Activated CD8-positive, alpha-beta memory T cell treated with anti-CD3 and anti-CD28 coated beads for 1 hour (primary cell): ENCODE measurements around the gene CA10.

Experiments
- DNase-seq, 2 donors: peaks; one replicate each; pipeline ENCODE4 v3.0.0-alpha.2; 2020; ENCODE audit warnings: low read depth in 1 of 2; ENCODE audit errors: extremely low read depth in 1 of 2

Gene CA10

GRCh38 chr17:52049051-52049450, 109.5 kb downstream of the CA10 start:
- DNase-seq = no peak

DNA sequence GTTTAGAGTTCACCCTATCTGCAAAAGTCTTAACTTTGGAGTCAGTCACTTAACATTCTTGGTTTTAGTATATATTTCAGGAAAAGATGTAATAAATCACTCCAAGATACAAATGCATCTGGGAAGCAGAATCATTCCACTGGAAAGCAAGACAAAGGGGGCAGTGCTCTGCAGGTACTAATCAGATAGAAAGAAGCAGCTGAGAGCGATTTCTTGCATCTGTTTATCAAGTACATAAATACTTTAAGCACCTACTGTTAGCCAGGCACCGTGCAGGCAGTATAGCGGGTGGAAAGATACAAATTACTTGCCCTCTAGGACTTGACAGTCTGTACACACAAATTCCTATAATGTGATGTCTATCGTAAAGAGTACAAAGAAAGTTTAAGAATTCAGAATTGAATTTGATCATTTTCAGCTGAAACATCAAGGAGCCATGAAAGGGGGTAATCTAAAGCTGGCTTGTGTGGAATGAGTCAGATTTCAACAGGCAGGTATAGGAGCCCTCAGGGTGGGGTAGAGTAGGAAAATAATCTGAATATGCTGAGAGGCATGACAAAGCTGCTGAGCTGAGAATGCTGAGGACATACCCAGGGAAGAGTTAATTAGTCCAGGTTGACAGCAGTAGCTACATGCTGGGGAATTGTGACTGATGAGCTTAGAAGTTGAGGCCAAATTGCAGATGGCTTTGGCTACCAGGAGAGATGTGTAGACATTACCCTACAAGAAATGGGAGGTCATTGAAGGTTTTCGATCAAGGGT, 110.2 kb downstream of the CA10 start:
- no peak for DNase-seq

- no peak for DNase-seq
These were observed 111.4 kb downstream of the CA10 start for GRCh38 chr17:52047086-52047485.

DNA sequence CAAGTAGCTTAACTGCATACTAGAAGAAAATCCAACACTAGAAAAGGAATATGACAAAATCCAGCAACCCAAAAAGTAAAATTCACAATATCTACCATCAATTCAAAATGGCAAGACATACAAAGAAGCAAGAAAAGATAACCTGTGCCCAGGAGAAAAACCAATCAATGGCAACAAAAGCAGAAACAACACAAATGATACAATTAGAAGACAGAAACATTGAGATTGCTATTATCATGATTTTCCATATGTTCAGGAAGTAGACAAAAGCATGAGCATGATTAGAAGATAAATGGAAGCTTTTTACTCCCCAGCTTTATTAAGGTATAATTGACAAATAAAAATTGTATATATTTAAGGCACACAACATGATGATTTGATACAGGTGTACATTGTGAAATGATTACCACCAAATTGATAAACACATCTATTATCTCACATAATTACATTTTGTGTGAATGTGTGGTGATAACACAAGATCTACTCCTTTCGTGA, 117.3 kb downstream of the CA10 start:
- DNase-seq = no peak

- no peak for DNase-seq
These were observed 122.1 kb downstream of the CA10 start for GRCh38 chr17:52036416-52036815.

- DNase-seq = no peak
These were observed 123.1 kb downstream of the CA10 start for GRCh38 chr17:52035336-52035915.

GRCh38 chr17:52032454-52032853, 126.1 kb downstream of the CA10 start:
- no peak for DNase-seq

DNA sequence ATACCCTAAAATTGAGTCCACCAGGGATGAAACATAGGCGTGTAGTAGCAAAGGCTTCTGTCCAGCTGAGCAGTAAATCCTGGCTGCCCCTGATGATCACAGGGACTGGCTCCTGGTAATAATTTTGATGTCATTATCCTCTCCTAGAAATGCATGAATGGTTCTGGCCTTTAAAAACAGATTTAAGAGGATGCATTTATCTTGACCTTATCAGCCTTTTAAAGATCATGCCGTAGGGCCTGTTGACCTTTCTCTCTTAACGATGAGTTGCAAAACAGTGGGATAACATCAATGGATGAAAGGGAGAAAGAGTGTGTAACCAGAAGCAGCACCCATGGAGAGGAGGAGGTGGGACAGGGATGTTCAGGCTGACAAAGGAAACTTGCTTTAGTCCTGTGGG, 128.5 kb downstream of the CA10 start:
- DNase-seq = no peak

DNA sequence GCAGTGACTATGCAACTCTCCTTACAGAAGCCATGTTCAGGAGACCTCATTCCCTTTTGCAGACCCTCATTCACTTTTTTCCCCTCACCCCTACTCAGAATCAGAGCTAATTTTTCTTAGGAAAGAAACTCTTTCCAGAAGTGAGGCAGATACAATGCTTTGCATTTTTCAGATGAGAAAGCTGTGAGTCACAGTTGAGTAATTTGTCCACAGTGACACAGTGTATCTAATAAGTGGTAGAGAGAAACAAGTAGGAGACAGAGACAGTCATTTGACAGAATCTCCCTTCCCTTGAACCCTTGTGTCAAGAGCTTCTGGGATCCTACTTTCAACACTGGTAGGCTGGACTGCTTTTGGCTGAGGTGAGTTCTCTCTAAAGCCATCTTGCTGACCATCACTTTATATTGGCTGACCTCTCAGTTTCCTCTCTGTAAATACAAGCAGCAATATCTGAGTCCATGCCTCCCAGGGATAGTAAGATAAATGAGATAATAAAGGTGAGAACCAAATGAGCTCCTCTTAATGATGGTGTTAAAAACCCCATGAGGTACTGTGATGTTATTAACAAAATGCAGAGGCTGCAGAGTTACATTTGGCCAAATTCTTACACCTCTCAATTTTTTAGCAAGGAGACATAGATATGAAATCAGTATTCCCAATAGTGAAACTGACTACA, 130.8 kb downstream of the CA10 start:
- no peak for DNase-seq

- no peak for DNase-seq
These were observed 131.4 kb downstream of the CA10 start for GRCh38 chr17:52027081-52027480.

- no peak for DNase-seq
These were observed 132.4 kb downstream of the CA10 start for GRCh38 chr17:52026075-52026474.

DNA sequence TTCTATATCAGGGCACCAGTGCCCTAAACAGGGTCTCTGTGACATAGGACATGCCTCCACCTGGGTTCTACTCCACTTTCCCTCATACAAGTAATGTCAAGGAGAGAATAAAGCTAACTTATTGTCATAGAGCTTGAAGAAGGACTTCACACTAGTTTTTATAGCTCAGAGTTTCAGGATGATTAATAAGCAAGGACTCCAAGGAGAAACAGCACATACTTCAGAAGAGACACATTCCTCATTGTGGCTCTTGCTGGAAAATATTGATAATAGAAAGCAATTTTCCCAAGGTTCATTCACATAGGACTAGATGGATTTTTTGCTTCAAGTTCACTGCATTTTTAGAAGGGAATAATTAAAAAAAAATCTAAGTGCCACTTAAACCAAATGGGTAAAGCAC, 133.3 kb downstream of the CA10 start:
- no peak for DNase-seq

GRCh38 chr17:52024300-52024870, 134.1 kb downstream of the CA10 start:
- DNase-seq = no peak

- no peak for DNase-seq
These were observed 147.4 kb downstream of the CA10 start for GRCh38 chr17:52011064-52011463.

GRCh38 chr17:51999654-52000053, 158.9 kb downstream of the CA10 start:
- DNase-seq = no peak

GRCh38 chr17:51997723-51998122, 160.8 kb downstream of the CA10 start:
- DNase-seq = no peak

DNA sequence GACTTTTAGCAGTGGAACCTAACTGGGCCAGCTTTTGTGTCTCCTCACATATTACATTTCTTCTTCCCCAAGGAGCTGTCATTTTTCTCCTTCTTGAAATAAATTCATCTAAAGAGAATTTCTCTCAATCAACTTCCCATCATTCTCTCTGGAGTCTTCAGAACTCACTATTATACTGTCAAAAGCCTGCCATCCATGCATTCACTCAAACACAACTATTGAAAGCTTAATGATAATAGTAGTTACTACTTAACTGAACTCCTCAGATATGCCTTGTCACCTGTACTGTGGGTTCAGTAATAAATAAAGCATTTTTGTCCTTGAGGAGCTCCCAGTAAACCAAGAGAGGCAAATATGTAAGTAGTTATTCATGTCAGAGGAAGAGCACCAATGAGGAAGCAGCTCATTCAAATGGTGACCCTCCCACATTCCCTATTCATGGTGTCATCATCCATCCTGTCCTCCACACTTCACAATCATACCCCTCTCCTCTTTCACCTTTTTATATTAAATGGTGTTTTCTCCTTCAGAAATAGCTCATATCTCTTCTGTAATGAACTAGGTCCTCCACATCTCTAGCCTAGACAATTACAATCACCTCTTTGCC, 162.6 kb downstream of the CA10 start:
- no peak for DNase-seq

GRCh38 chr17:51992864-51993416, 165.6 kb downstream of the CA10 start:
- DNase-seq = no peak

DNA sequence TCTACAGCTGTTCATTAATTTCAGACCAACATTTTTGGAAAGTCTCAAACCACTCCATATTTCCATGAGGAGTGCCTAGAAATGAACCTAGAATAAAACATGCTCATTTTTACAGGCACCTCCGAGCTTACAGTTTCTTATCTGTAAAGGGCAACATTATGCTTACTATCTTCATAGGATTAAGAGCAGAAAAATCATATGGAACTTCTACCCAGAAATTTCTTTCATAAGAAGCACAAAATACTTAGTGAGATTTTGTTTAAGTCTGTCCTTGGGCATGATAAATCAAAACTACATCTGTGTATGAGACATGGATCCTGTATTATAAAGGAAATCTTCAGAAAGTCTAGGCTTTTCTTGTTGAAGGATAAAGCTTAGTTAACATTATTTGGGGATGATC, 187.4 kb downstream of the CA10 start:
- DNase-seq = no peak

GRCh38 chr17:51961689-51962088, 196.8 kb downstream of the CA10 start:
- no peak for DNase-seq

DNA sequence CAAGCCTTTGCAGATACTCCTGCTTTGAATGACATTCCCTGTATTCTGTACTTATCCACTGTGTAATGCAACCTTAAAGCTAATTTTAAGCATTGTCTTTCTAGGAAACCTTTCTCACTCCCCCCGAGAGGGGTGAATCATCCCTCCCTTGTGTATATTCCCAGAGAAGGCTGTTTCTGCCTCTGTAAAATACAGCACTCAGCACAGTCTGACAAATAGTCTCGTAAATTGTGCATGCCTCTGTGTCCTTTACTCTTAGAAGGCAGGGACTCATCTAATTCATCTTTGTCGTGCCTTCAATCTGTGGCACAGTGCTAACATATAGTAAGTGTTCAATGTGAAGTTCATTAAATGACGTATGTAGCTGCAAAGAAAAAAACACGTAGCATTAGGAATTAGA, 200.7 kb downstream of the CA10 start:
- no peak for DNase-seq
